Right lobe of liver (tissue), 4 donors: ENCODE data around the gene LRCH1.

ENCODE experiments used
- CTCF ChIP-seq, 4 donors: fragments of 200-600 bp in 3 of 4; fragments of 450-650 bp in 1 of 4; IDR thresholded peaks; one replicate each; pipeline versions ENCODE4 v1.5.1 to v1.8.0; 2016 to 2022; ENCODE audit warnings: antibody characterized with exemption in 4 of 4, mild to moderate bottlenecking in 2 of 4
- POLR2A ChIP-seq: fragments of 450-650 bp; IDR thresholded peaks from one replicate; pipeline ENCODE4 v1.6.1; 2017; ENCODE audit warnings: antibody characterized with exemption, mild to moderate bottlenecking
- donor health status: DM: no; HTN: no; CAD: no.
- donor health status: DM: no; HTN: no; CAD: no.
- donor health status: DM: no; HTN: yes; CAD: no.

GRCh38 chr13:46621792-46622629 lies 69.0 kb downstream of the LRCH1 start:
- no peak for TF ChIP-seq CTCF (IDR thresholded peaks at IDR 0.05)
- TF ChIP-seq POLR2A, result no peak
